Colon (tissue), 2 donors: ENCODE results near the gene C19orf25.

ENCODE experiments used
- FAIRE-seq: peaks from 2 replicates; lab custom pipeline; 2012; peaks lifted over from hg19 to GRCh38; lab: Jason Lieb, UNC
- donor health status: control.
- donor health status: control.

C19orf25 gene

DNA sequence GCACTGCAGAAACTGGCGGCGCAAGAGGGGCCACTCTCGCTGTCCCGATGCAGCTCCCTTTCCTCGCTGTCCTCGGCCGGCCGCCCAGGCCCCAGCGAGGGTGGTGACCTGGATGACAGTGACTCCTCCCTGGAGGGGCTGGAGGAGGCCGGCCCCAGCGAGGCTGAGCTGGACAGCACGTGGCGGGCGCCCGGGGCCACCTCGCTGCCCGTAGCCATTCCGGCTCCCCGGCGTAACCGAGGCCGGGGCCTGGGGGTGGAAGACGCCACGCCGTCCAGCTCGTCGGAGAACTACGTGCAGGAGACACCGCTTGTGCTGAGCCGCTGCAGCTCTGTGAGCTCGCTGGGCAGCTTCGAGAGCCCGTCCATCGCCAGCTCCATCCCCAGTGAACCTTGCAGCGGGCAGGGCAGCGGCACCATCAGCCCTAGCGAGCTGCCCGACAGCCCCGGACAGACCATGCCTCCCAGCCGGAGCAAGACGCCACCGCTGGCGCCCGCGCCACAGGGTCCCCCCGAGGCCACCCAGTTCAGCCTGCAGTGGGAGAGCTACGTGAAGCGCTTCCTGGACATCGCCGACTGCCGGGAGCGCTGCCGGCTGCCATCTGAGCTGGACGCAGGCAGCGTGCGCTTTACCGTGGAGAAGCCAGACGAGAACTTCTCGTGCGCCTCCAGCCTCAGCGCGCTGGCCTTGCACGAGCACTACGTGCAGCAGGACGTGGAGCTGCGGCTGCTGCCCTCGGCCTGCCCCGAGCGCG is 12.4 kb downstream of the C19orf25 start:
- FAIRE-seq: no peak

GRCh38 chr19:1466018-1466460 is 13.0 kb downstream of the C19orf25 start:
- FAIRE-seq: no peak

GRCh38 chr19:1465191-1466016 is 13.6 kb downstream of the C19orf25 start:
- no peak for FAIRE-seq

DNA sequence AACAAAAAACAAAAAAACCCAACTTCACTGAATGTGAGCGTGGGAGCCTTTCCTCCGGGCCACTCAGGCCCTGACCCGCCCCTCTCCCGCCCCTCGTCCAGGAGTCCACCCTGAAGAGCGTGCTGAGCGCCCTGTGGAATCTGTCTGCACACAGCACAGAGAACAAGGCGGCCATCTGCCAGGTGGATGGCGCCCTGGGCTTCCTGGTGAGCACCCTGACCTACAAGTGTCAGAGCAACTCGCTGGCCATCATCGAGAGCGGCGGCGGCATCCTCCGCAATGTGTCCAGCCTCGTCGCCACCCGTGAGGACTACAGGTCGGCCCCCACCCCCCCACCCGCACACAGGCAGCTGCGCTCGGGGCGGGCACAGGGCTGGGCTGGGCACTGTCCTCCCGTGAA is 17.2 kb downstream of the C19orf25 start:
- FAIRE-seq: no peak

DNA sequence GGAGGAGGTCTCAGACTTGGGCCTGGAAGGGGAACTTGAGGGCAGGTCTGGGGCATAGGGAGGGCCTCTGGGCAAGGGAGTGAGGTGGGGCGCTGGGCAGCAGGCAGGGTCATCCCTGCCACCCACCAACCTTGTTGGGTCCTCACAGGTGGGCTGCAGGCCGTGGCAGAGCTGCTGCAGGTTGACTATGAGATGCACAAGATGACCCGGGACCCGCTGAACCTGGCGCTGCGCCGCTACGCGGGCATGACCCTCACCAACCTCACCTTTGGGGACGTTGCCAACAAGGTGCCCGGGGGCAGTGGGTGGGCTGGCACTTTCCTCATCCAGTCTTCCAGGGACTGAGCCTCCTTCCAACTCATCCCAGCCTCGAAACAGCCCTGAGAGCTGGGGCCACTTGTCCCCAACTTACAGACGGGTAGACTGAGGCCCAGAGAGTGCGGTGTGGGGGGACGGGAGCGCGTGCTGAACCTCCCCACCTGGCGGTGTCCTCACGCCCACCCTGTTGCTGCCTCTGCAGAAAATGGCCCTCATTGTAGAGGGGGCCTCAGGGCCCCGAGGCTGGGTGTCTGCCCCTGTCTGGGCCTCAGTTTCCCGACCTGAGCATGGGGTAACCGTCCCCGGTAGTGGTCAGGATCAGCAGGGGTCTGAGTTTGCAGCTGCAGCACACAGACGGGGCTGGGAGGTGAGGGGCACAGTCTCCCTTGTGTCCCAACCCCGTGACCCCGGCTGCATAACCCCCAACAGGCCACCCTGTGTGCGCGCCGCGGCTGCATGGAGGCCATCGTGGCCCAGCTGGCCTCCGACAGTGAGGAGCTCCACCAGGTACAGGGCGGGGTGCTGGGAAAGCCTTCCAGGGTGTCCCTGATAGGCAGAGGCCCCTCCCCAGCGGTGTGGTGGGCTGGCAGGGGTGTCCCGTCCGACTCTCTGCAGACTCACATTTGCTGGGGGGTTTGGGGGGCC is 18.7 kb downstream of the C19orf25 start:
- no peak for FAIRE-seq

- no peak for FAIRE-seq
These were observed 19.5 kb downstream of the C19orf25 start for GRCh38 chr19:1459479-1459878.

DNA sequence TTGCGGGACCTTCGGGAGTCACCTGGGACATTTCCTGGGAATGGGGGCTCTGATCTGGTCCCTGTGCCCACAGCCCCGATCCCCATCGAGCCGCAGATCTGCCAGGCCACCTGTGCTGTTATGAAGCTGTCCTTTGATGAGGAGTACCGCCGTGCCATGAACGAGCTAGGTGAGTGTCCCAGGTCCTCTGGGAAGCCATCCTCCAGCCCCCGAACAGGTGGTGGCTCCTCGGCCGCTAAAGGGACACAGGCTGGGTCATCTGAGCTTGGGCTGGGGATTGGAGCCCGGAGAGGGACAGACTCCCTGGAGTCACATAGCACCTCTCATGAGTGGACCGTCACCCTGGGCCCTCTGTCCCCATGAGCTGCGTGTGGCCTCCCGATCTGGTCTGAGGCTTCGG is 21.1 kb downstream of the C19orf25 start:
- no peak for FAIRE-seq

GRCh38 chr19:1457031-1457739 is 21.8 kb downstream of the C19orf25 start:
- FAIRE-seq: no peak

DNA sequence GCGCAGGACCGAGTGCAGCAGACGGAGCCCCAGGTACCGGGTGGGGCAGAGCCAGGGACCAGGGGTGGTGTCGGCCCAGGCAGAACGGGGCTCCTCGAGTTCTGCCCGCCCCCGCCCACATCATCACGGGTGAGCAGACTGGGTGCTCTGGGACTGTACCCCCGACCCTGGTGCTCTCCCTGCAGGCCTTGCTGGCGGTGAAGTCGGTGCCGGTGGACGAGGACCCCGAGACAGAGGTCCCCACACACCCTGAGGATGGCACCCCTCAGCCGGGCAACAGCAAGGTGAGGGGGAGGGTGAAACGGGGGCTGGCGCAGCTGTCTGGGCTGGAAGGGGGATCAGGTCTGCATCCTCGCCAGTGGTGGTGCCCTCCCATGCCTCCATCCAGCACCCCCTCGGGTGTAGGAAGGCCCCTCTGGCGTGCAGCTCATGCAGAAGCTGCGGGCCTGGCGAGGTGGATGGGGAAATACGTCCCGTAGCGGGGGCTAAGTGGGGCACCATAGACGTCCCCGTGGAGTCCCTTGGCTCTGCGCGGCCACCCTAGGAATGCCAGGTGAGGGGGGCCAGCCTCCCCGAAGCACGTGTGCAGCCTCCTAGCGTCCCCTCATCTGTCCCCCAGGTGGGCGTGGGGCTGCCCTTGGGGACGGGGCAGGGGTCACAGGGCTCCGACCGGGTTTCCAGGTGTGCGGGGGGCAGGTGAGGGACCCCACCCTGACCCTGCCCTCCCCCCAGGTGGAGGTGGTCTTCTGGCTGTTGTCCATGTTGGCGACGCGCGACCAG is 22.7 kb downstream of the C19orf25 start:
- no peak for FAIRE-seq

GRCh38 chr19:1455336-1456120 is 23.5 kb downstream of the C19orf25 start:
- FAIRE-seq: no peak

- no peak for FAIRE-seq
These were observed 24.0 kb downstream of the C19orf25 start for GRCh38 chr19:1455002-1455335.

DNA sequence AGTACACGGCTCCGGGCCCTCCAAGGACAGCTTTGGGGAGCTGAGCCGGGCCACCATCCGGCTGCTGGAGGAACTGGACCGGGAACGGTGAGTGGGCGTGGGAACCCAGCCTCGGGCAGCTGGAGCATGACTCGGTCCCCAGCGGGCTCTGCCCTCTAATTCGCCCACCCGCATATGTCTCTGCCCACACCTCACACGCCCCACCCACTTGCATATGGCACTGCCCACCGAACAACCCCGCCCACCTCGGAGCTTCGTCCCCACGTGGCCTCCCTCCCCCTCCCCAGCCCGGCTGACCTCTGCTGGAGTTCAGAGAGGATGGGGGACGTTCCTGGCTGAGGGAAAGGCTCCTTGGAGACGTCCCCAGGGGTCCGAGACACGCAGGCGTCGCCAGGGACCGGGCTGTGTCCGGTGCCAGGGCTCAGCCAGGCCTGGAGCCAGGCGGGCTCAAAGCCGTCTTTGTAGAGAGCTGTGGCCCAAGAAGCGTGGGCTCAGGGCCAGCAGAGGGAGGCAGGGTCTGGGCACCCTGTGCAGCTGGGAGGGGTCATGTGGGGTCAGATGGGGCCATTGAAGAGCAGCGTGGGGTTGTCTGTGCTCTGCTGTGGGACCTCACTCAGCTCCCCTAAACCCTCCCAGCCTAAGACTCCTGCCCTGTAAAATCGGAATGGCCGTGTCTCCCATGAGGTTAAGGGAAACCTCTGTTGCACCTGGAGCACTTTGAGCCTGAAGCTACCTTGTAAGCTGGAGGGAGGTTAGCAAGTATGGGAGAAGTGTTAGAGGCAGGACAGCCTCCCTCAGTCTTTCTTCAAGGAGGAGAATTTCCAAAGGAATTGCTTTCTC is 25.3 kb downstream of the C19orf25 start:
- FAIRE-seq: no peak

DNA sequence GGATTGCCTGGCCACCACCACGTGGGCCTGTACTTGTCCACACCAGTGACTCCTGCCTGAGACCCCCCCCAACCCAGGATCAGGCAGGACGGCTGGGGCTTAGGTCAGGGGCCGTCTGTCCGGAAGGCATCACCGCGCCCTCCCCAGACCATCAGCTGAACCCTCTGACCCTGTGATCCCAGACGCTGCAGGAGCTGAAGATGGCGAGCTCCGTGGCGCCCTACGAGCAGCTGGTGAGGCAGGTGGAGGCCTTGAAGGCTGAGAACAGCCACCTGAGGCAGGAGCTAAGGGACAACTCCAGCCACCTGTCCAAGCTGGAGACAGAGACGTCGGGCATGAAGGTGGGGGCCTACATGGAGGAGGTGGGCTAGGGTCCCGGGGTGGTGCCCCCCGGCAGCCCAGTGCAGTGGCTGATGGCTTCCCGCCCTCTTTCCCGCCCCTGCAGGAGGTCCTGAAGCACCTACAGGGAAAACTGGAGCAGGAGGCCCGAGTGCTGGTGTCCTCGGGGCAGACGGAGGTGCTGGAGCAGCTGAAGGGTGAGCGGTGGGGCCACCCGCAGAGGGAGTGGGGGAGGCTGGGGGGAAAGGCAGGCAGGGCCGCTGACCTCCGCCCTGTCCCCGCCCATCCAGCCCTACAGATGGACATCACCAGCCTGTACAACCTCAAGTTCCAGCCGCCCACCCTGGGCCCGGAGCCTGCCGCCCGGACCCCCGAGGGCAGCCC is 26.1 kb downstream of the C19orf25 start:
- FAIRE-seq: no peak

DNA sequence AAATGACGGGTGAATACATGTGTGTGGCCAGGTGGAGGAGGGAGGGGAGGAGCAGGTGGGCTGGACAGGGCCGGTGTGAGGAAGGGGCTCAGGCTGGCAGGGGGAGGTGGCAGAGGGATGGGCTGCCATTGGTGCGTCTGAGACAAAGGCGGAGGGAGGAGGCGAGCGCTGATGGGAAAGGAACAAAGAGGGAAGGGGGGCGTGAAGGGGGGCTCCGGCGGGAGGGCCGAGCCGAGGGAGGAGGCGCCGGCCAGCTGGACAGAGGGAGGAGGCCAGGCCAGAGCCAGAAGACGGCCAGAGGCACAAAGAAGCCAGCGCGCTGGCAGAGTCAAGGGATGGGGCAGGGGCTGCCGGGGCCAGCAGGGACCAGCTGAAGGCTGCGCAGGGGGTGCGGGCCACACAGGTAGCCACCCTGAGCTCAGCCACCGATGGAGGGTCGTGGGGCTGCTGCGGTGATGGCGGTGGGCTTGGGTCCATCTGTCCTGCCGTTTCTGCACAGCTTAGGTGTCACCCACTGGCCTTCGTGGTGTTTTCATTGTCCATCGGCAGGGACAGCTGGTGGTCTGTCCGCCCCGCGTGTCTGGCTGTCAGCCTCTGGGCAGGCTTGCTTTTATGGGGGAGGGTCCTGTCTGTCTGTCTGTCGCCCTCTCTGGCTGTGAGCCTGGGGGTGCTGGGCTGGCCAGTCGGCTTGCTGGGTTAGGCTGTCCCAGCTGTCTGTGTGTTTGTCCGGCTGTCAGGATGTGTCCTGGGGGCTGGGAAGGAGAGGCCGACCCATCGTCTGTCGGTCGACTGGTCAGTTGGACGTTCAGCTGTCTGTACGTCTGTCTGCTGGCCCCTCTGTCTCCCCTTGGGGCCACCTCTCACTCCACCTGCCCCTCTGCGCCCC is 26.9 kb downstream of the C19orf25 start:
- FAIRE-seq: no peak

DNA sequence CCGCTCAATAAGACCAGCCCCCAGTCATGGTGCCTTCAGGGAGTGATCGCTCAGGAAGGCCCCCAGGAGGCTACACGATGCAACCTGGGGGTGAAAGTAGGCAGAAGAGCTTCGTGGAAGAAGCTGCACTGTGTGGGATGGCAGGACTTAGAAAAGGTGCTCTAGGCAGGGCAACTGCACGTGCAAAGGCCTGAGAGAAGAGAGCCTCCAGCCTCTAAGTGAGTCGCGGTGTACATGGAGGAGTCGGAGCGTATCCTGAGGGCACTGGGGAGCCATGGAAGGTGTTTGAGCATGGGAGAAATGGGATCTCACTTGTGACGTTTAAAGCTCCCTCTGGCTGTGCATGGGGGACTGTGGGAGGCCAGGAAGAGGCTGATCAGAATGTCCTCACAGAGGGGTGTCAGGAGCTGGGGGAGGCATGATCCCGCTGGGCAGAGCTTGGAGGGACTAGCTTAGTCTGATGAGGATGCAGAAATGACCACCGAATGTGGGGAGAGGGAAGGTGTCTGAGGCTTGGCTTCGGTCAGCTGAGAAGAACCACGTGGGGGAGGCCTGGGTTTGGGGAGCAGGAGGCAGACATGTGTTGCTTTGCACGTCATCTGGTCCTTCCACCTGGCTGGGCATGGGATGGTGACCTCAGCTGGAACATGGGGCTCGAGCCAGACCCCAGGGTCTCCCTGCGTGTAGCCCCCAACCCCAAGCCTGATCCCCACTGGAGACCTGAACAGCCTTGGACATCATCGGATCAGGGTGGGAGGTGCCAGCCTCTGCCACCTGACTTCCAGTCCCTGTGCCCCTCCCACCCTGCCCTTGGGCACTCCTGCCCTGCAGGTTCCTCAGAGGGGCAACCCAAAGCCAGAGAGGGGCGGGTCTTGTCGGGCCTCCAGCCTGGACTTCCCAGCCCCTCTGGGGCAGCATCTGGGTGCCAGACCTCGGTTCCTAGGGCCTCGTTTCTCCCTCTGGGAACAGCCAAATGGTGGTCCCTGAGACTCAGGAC is 28.0 kb downstream of the C19orf25 start:
- no peak for FAIRE-seq
